Lower leg skin (tissue), 4 donors: ENCODE data around the gene MATCAP1. TPM values are rescaled to one million over a fixed set of nuclear protein-coding genes. Genes with fewer than 3 reads are reported as not detected.

Experiments used
- DNase-seq, 2 donors: peaks; one replicate each; pipeline ENCODE4 v3.0.0-alpha.2; 2019; ENCODE audit warnings: low spot score in 2 of 2
- H3K4me3 ChIP-seq: fragments of 200-600 bp; sonication (generic); 2 replicates; pipeline ENCODE4 v1.5.1; 2017; ENCODE audit warnings: mild to moderate bottlenecking, low read depth; ENCODE audit not compliant: poor library complexity, severe bottlenecking
- CTCF ChIP-seq, 3 donors: fragments of 450-650 bp; IDR thresholded peaks; one replicate each; pipeline ENCODE4 v1.5.1; 2016; ENCODE audit warnings: antibody characterized with exemption in 3 of 3, mild to moderate bottlenecking in 3 of 3, moderate library complexity in 2 of 3
- POLR2A ChIP-seq, 2 donors: fragments of 450-650 bp; IDR thresholded peaks; one replicate each; pipeline ENCODE4 v1.6.1; 2016 to 2017; ENCODE audit warnings: antibody characterized with exemption in 2 of 2, mild to moderate bottlenecking in 1 of 2, moderate library complexity in 1 of 2
- WGBS, 2 donors: methylation state at CpG; one replicate each; pipeline ENCODE4 v1.1.5; 2018; 5-methylcytosine and 5-hydroxymethylcytosine counted together
- intact Hi-C: fragments of 100-400 bp; cut with DNase I; formaldehyde crosslinking; loops from one replicate; pipeline ENCODE4 v1.15.0; 2023; ENCODE audit warnings: low total_unique reads
- total RNA-seq, 4 donors: library from RNA; depleted of rRNA; stranded (reverse); fragments of >200 nt; gene quantifications; one replicate each; pipeline ENCODE4 v1.1.0, GENCODE V29; 2016

MATCAP1 gene
- total RNA-seq, 4 donors from 2014 or later: 5.1 to 8.9 (median 7.3) TPM

GRCh38 chr16:67150833-67151396 is 32.8 kb downstream of the MATCAP1 start, which contains the start of gene B3GNT9:
B3GNT9 (minus strand) TSS chr16:67150998; CDS start chr16:67150485, 513 bp downstream.
- TF ChIP-seq POLR2A (IDR thresholded peaks at IDR 0.05) (no peak), CTCF (IDR thresholded peaks at IDR 0.05) (no peak)
- peak in 1 of 2 donors; percentile 94 for DNase-seq
- 1 to 2% methylated on average over 16 to 25 of the region's 34 CpGs for WGBS, 2 donors
- H3K4me3 ChIP-seq: peak within 1 kb of the TSS; percentile 55
- intact Hi-C loops: no loop called here

GRCh38 chr16:67150047-67150832 is 33.5 kb downstream of the MATCAP1 start:
- intact Hi-C loops: no loop called here
- DNase-seq: peak in 1 of 2 donors; percentile 89
- WGBS, 2 donors: 4 to 11% methylated on average over 13 to 32 of the region's 94 CpGs
- H3K4me3 ChIP-seq: peak overlapping the region; percentile 55
- TF ChIP-seq CTCF (IDR thresholded peaks at IDR 0.05) (no peak), POLR2A (IDR thresholded peaks at IDR 0.05) (no peak)

GRCh38 chr16:67149276-67150046 is 34.3 kb downstream of the MATCAP1 start:
- no peak overlapping the region for H3K4me3 ChIP-seq
- intact Hi-C loops: no loop called here
- DNase-seq: peak in 1 of 2 donors; percentile 86
- no peak for TF ChIP-seq POLR2A (IDR thresholded peaks at IDR 0.05)
- TF ChIP-seq CTCF (IDR thresholded peaks at IDR 0.05): no peak
- WGBS, 2 donors: 82% methylated on average over 71 to 74 of the region's 77 CpGs

GRCh38 chr16:67148656-67149275 is 35.0 kb downstream of the MATCAP1 start:
- intact Hi-C loops: no loop called here
- 79 to 85% methylated on average over 9 to 10 of the region's 11 CpGs for WGBS, 2 donors

More at GRCh38 chr16:67148656-67149275, 35.0 kb downstream of the MATCAP1 start:
- no peak overlapping the region for H3K4me3 ChIP-seq
- no peak for TF ChIP-seq POLR2A (IDR thresholded peaks at IDR 0.05)
- no peak for TF ChIP-seq CTCF (IDR thresholded peaks at IDR 0.05)
- no peak for DNase-seq
